ENCODE data around the gene GATA6.

- TF ChIP-seq CTCF (conservative IDR thresholded peaks at IDR 0.05) (no peak), ZFX (IDR thresholded peaks at IDR 0.05) (no peak)
Observed at GRCh38 chr18:22223965-22224322, 54.6 kb downstream of the GATA6 start.

All from C4-2B (cell line).